Measurements from ENCODE around the gene NRXN2.
A peak's percentile ranks its signal among the peaks of the same experiment; 100 is the strongest.
"Not testable (repeated sequence)": the region's sequence is repeated elsewhere in the genome, so short reads cannot be mapped to it uniquely, and the experiment has no call there.

Gene NRXN2

GRCh38 chr11:64568041-64568571, 154.9 kb downstream of the NRXN2 start:
- DNase-seq (ENCODE audit: low read depth, low spot score), result peak; percentile 51

GRCh38 chr11:64566915-64567891, 155.8 kb downstream of the NRXN2 start:
- peak; percentile 71 for DNase-seq (ENCODE audit: low read depth, low spot score)

- DNase-seq (ENCODE audit: low read depth, low spot score), result peak; percentile 98
Measured at GRCh38 chr11:64566042-64566914, 156.7 kb downstream of the NRXN2 start.

GRCh38 chr11:64564947-64565889, 157.8 kb downstream of the NRXN2 start:
- peak; percentile 82 for DNase-seq (ENCODE audit: low read depth, low spot score)

- no peak for DNase-seq (ENCODE audit: low read depth, low spot score)
Measured at GRCh38 chr11:64564419-64564818, 158.6 kb downstream of the NRXN2 start.

- DNase-seq (ENCODE audit: low read depth, low spot score), result no peak
Measured at GRCh38 chr11:64563966-64564365, 159.0 kb downstream of the NRXN2 start.

GRCh38 chr11:64562723-64563351, 160.2 kb downstream of the NRXN2 start:
- DNase-seq (ENCODE audit: low read depth, low spot score), result no peak

- DNase-seq (ENCODE audit: low read depth, low spot score), result no peak
Measured at GRCh38 chr11:64561984-64562722, 160.8 kb downstream of the NRXN2 start.

GRCh38 chr11:64561429-64561828, 161.6 kb downstream of the NRXN2 start:
- DNase-seq (ENCODE audit: low read depth, low spot score), result not testable (repeated sequence)

GRCh38 chr11:64560941-64561340, 162.1 kb downstream of the NRXN2 start:
- no peak for DNase-seq (ENCODE audit: low read depth, low spot score)

- peak; percentile 53 for DNase-seq (ENCODE audit: low read depth, low spot score)
Measured at GRCh38 chr11:64560139-64560771, 162.7 kb downstream of the NRXN2 start.

GRCh38 chr11:64559351-64560138, 163.5 kb downstream of the NRXN2 start:
- peak; percentile 22 for DNase-seq (ENCODE audit: low read depth, low spot score)

- DNase-seq (ENCODE audit: low read depth, low spot score), result no peak
Measured at GRCh38 chr11:64558869-64559268, 164.1 kb downstream of the NRXN2 start.

- DNase-seq (ENCODE audit: low read depth, low spot score), result peak; percentile 87
Measured at GRCh38 chr11:64558065-64558745, 164.8 kb downstream of the NRXN2 start.

- DNase-seq (ENCODE audit: low read depth, low spot score), result no peak
Measured at GRCh38 chr11:64556721-64557250, 166.2 kb downstream of the NRXN2 start.
